ENCODE data around the gene ST6GALNAC6.
A peak's percentile ranks its signal among the peaks of the same experiment; 100 is the strongest.

The ST6GALNAC6 gene, protein sequence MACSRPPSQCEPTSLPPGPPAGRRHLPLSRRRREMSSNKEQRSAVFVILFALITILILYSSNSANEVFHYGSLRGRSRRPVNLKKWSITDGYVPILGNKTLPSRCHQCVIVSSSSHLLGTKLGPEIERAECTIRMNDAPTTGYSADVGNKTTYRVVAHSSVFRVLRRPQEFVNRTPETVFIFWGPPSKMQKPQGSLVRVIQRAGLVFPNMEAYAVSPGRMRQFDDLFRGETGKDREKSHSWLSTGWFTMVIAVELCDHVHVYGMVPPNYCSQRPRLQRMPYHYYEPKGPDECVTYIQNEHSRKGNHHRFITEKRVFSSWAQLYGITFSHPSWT
- total RNA-seq = 8.7 to 16.4 (median 15.0) reads per million in 3 donors

DNA sequence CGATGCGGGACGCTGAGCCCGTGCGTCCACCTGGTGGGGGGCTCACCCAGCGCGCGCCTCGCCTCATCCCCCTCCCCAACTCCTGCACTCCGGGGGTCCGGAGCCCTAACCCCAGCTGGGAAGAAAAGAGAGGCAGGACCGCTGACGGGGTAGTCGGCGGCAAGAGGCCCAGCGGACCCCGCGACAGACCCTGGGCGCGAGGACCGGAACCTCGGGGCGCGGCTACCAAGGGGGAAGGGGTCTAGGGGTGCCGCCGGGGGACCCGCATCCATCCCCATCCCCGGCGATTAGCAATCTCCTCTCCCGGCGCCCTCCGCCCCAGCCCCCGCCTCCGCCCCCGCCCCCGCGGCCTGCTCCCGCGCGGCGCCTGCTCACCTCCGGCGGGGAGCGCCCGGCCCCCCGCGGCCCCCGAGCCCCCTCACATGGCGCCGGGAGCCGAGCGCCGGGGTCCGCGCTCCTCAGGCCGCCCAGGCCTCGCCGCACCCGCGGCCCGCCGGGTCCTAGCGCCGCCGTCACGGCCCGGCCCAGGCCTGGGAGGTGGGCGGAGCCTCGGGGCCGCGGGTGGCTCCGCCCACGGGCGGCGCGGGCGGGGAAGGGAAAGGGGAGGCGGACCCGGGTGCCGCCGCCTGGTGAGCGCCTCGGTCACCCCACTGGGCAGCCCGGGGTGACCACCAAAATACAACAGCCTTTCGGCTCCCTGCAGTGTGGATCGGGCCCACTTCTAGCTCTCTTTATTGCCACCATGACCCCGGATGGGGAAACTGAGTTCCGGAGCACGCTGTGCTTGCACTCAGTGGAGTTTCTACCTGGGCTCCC lies at the start of gene ST6GALNAC6:
Gene ST6GALNAC6 (minus strand): TSS at position 476 of the 816 bp plus-strand sequence. CDS start 1,622 bp downstream, outside the sequence.
- Histone ChIP-seq H3K4me1 (ENCODE audit: control insufficient read depth, insufficient read depth, low read length, poor library complexity, severe bottlenecking) (peaks cover 42% of the 10 kb centered on the region), H3K36me3 (ENCODE audit: control insufficient read depth, insufficient read depth, low read length) (peaks cover 29% of the 10 kb centered on the region), H3K27ac (ENCODE audit: insufficient read depth, low read length, poor library complexity, severe bottlenecking) (peak within 1 kb of the TSS; percentile 62), H3K27me3 (replicated peaks; ENCODE audit: control insufficient read depth, insufficient read depth, low read length, poor library complexity, severe bottlenecking) (no peaks in the 10 kb centered on the region), H3K4me3 (ENCODE audit: insufficient read depth, low read depth, low read length, poor library complexity, severe bottlenecking) (peak within 1 kb of the TSS; percentile 89), H3K9me3 (ENCODE audit: control insufficient read depth, low read length) (no peaks in the 10 kb centered on the region)
- peak; percentile 49 to 59 (median 54) for DNase-seq

DNA sequence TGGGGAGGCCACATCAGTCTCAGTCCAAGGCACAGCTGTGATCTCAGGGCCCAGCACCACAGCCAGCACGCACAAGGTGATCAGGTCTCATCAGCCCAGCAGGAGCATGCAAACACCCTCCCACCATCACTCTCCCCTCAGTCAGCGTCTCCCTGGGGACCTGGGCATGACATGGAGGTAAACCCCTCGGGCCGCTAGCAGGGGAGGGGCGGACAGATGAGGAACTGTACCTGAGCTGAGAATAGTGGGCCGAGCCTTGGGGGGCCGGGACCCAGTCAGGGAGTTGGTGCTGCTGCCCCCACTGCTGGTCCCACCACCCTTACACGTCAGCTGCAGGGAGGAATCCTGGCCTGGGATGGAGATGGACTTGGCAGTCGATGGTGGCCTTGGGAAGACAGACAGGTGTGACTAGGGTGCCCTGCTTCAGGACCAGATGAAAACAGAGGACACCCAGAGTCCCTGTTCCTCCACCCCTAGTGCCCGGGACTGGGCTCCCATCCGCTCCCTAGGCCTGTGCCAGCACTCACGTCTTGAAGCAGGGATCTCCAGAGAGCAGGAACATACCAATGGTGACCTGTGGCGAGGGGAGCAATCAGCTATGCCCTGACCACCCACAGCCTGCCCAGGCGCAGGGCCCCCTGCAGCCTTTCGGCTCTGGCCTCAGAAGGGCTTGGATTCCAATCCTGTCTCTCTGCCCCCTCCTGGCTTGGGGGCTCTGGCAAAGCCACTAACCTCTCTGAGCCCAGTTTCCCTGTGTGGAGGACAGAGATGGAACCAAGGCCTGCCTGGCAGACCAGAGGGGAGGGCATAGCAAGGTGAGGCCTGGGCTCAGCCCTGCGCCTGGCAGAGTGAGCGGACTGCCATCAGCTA lies 48.7 kb upstream of the ST6GALNAC6 start:
- Histone ChIP-seq H3K27me3 (replicated peaks; ENCODE audit: control insufficient read depth, insufficient read depth, low read length, poor library complexity, severe bottlenecking) (no peaks in the 10 kb centered on the region), H3K4me1 (ENCODE audit: control insufficient read depth, insufficient read depth, low read length, poor library complexity, severe bottlenecking) (peaks cover 21% of the 10 kb centered on the region), H3K4me3 (ENCODE audit: insufficient read depth, low read depth, low read length, poor library complexity, severe bottlenecking) (no peak overlapping the region), H3K27ac (ENCODE audit: insufficient read depth, low read length, poor library complexity, severe bottlenecking) (peak overlapping the region; percentile 25), H3K36me3 (ENCODE audit: control insufficient read depth, insufficient read depth, low read length) (peaks cover 79% of the 10 kb centered on the region), H3K9me3 (ENCODE audit: control insufficient read depth, low read length) (no peaks in the 10 kb centered on the region)
- DNase-seq = no peak

DNA sequence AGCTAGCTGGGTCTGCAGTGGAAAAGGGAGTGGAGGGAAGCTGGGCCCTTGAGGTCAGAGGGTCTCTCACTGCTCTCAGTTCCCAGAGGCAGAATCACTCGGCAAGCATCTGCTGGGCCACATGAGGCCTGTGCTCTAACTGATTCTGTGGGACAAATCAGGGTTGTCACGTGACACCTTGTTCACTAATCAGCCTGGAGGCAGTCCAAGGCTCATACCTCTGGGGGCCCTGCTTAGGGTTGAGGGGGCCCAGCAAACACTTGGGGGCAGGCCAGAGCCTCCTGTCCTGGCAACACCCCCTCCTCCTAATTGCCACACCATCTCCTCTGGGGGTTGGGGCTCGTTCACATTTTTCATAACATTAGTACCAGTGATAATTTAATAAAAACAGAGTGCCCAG lies 47.3 kb upstream of the ST6GALNAC6 start:
- H3K9me3 ChIP-seq (ENCODE audit: control insufficient read depth, low read length) = no peaks in the 10 kb centered on the region
- H3K27ac ChIP-seq (ENCODE audit: insufficient read depth, low read length, poor library complexity, severe bottlenecking) = peak overlapping the region; percentile 35
- H3K27me3 ChIP-seq (replicated peaks; ENCODE audit: control insufficient read depth, insufficient read depth, low read length, poor library complexity, severe bottlenecking) = no peaks in the 10 kb centered on the region
- no peak overlapping the region for H3K4me3 ChIP-seq (ENCODE audit: insufficient read depth, low read depth, low read length, poor library complexity, severe bottlenecking)
- no peak for DNase-seq
- peaks cover 13% of the 10 kb centered on the region for H3K4me1 ChIP-seq (ENCODE audit: control insufficient read depth, insufficient read depth, low read length, poor library complexity, severe bottlenecking)
- peaks cover 86% of the 10 kb centered on the region for H3K36me3 ChIP-seq (ENCODE audit: control insufficient read depth, insufficient read depth, low read length)

DNA sequence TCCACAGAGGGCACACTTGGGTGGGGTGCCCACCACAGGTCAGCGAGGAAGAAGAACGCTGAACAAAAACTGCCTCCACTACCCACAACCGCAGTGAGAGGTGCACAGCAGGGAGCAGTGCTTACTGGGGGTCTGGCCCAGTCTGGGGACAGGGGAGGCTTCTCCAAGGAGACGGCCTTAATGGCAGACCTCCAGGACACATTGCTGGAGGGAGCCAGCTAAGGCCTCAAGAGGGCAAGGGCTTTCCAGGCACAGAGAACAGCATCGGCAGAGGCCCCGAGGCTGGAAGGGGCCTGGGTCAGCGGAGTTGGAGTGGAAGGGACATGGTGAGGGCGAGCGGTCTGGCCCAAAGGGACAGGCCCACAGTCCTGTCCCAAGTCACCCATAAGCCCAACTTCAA lies 46.5 kb upstream of the ST6GALNAC6 start:
- Histone ChIP-seq H3K27ac (ENCODE audit: insufficient read depth, low read length, poor library complexity, severe bottlenecking) (peak overlapping the region; percentile 35), H3K27me3 (replicated peaks; ENCODE audit: control insufficient read depth, insufficient read depth, low read length, poor library complexity, severe bottlenecking) (no peaks in the 10 kb centered on the region), H3K4me1 (ENCODE audit: control insufficient read depth, insufficient read depth, low read length, poor library complexity, severe bottlenecking) (peaks cover 9% of the 10 kb centered on the region), H3K36me3 (ENCODE audit: control insufficient read depth, insufficient read depth, low read length) (peaks cover 92% of the 10 kb centered on the region), H3K4me3 (ENCODE audit: insufficient read depth, low read depth, low read length, poor library complexity, severe bottlenecking) (no peak overlapping the region), H3K9me3 (ENCODE audit: control insufficient read depth, low read length) (no peaks in the 10 kb centered on the region)
- no peak for DNase-seq

DNA sequence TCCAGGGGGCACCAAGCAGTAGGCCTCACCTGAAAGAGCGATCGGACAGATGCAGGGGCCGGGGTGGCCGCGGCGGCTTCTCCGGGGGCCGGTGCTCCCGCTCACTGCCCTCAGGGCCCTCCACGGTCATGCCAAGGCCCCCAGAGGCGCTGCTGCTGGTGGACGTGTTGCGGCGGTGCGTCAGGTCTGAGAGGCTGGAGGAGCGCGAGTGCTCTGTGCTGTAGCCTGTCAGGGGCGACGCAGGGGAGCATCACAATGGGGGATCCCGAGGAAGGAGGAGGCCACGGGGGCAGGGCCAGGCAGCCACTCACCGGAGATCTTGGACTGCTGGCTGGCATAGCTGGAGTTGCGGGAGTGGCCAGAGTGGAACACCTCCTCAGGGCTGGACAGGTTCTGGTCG lies 45.9 kb upstream of the ST6GALNAC6 start:
- Histone ChIP-seq H3K27ac (ENCODE audit: insufficient read depth, low read length, poor library complexity, severe bottlenecking) (no peak overlapping the region), H3K4me3 (ENCODE audit: insufficient read depth, low read depth, low read length, poor library complexity, severe bottlenecking) (no peak overlapping the region), H3K9me3 (ENCODE audit: control insufficient read depth, low read length) (no peaks in the 10 kb centered on the region), H3K4me1 (ENCODE audit: control insufficient read depth, insufficient read depth, low read length, poor library complexity, severe bottlenecking) (peaks cover 7% of the 10 kb centered on the region), H3K27me3 (replicated peaks; ENCODE audit: control insufficient read depth, insufficient read depth, low read length, poor library complexity, severe bottlenecking) (no peaks in the 10 kb centered on the region), H3K36me3 (ENCODE audit: control insufficient read depth, insufficient read depth, low read length) (peaks cover 88% of the 10 kb centered on the region)
- DNase-seq = no peak

DNA sequence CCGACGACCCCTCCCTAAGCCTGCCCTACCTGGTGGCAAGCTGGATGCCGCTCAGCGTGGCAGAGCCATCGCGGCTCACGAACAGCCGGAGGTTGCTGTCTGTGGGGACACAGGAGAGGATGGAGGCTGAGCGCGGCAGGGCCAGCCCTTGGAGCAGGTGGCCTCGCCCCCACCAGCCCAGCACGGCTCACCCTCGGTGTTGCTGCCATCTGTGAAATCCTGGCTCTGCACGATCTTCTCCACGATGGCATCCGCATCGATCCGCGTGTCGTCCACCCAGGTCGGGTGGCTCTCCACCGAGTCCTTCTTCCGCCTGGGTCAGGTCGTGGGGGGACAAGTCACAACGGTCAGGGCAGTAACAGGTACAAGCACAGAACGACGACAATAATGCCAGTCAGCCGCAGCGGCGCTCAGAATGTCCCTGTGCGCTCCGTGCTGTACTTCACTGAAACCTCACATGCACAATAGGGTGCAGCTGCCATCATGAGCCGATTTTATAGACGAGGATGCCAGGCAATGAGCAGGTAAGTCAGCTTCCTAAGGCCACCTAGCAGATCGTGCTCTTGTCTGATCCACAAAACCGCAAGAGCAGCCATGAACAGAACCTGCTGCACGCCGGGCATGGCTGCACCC lies 45.3 kb upstream of the ST6GALNAC6 start:
- Histone ChIP-seq H3K4me3 (ENCODE audit: insufficient read depth, low read depth, low read length, poor library complexity, severe bottlenecking) (no peak overlapping the region), H3K4me1 (ENCODE audit: control insufficient read depth, insufficient read depth, low read length, poor library complexity, severe bottlenecking) (peaks cover 7% of the 10 kb centered on the region), H3K36me3 (ENCODE audit: control insufficient read depth, insufficient read depth, low read length) (peaks cover 89% of the 10 kb centered on the region), H3K27ac (ENCODE audit: insufficient read depth, low read length, poor library complexity, severe bottlenecking) (peak overlapping the region; percentile 5), H3K27me3 (replicated peaks; ENCODE audit: control insufficient read depth, insufficient read depth, low read length, poor library complexity, severe bottlenecking) (no peaks in the 10 kb centered on the region), H3K9me3 (ENCODE audit: control insufficient read depth, low read length) (no peaks in the 10 kb centered on the region)
- no peak for DNase-seq

DNA sequence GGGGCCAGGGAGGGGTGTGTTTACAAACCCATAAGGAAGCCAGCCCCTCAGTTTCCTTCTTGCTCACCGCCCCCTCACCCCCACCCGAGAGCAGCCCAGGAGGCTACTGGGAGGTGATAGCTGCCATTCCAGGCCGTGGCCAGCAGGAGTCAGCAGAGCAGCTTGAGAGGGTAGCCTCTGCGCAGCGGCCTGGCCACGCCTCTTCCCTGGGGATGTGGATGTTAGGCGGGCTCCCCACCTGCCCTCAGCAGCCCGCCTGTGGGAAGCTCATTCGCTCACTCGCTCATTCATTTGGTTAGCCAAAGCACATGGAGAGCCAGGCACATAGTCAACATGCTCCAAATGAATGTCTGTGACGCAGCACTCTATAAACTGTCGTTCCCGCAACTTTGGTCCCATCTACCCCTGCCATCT lies 44.3 kb upstream of the ST6GALNAC6 start:
- H3K36me3 ChIP-seq (ENCODE audit: control insufficient read depth, insufficient read depth, low read length) = peaks cover 83% of the 10 kb centered on the region

DNA sequence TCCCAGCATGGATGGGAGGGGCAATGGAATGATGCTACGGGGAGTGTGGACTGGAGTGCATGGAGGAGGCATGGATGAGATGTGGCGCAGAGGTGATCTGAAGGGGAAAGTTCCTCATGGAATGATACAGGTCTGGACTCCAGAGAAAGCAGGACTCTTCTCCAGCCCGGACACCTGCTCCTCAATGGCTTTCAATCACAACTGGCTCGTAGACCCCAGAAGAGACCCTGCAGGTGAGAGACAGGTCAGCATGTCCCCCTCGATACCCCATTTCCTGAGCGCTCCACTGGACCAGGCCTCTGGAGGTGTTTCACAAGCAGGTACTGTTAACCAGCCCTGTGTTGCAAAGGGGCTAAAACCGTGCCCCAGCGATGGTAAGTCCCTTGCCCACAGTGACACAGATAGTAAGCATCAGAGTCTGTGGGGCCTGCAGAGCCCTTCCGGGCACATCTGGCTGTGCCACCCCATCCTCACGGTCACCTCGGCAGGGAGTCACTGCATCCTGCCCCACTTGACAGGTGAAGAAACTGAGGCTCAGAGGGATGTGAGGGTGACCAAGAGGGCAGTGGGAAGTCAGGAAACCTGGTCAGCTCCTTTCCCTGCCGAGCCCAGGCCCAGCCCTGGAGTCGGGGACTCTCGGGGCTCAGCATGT lies 43.7 kb upstream of the ST6GALNAC6 start:
- Histone ChIP-seq H3K27ac (ENCODE audit: insufficient read depth, low read length, poor library complexity, severe bottlenecking) (peak overlapping the region; percentile 9), H3K4me1 (ENCODE audit: control insufficient read depth, insufficient read depth, low read length, poor library complexity, severe bottlenecking) (peaks cover 7% of the 10 kb centered on the region), H3K4me3 (ENCODE audit: insufficient read depth, low read depth, low read length, poor library complexity, severe bottlenecking) (no peak overlapping the region), H3K36me3 (ENCODE audit: control insufficient read depth, insufficient read depth, low read length) (peaks cover 77% of the 10 kb centered on the region), H3K27me3 (replicated peaks; ENCODE audit: control insufficient read depth, insufficient read depth, low read length, poor library complexity, severe bottlenecking) (no peaks in the 10 kb centered on the region), H3K9me3 (ENCODE audit: control insufficient read depth, low read length) (no peaks in the 10 kb centered on the region)
- no peak for DNase-seq

More for the DNA sequence above, 44.3 kb upstream of the ST6GALNAC6 start:
- Histone ChIP-seq H3K4me1 (ENCODE audit: control insufficient read depth, insufficient read depth, low read length, poor library complexity, severe bottlenecking) (peaks cover 4% of the 10 kb centered on the region), H3K27me3 (replicated peaks; ENCODE audit: control insufficient read depth, insufficient read depth, low read length, poor library complexity, severe bottlenecking) (no peaks in the 10 kb centered on the region), H3K9me3 (ENCODE audit: control insufficient read depth, low read length) (no peaks in the 10 kb centered on the region), H3K27ac (ENCODE audit: insufficient read depth, low read length, poor library complexity, severe bottlenecking) (no peak overlapping the region), H3K4me3 (ENCODE audit: insufficient read depth, low read depth, low read length, poor library complexity, severe bottlenecking) (no peak overlapping the region)
- peak; percentile 39 to 63 (median 50) for DNase-seq

Measured in effector memory CD4-positive, alpha-beta T cell (primary cell).